ENCODE results near the gene COL5A1. TPM values are rescaled to one million over a fixed set of nuclear protein-coding genes. Genes with fewer than 3 reads are reported as not detected.

COL5A1 gene
- total RNA-seq, 5 donors from 2014 or later (not counting 1 experiment from before 2014, with no cell fraction given) = 0.18 to 2.3 (median 1.7) TPM

DNA sequence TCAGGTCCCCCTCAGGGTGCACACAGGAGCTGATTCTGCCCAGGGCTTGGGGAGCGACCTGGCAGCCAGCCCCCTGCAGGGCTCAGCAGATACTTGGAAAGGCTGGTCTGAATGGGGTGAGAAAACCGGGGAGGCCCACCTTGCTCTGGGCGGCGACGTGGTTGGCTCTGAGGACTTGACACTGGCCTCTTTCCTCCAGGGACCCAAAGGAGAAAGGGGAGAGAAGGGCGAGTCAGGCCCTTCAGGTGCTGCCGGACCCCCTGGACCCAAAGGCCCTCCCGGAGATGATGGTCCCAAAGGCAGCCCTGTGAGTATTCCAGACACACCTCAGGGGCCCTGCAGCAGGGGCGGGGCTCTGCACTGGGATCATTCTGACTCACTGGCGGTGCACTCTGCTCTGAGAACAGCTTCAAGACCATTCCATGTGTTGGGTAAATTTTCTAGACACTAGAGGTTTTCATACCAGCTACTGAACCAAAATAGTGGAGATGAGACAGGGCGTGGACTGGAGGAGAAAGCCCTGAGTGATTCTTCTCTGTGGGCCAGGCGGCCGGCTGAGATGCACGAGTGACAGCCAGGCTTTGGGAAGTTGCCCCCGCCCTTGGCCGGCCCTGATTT is 173.1 kb downstream of the COL5A1 start:
- DNase-seq (no peak), ATAC-seq (replicated peaks in 1 of 4) (no peak)
- Histone ChIP-seq H3K4me1 (ENCODE audit: control insufficient read depth in 1 of 2, extremely low read depth in 1 of 2, insufficient read depth in 2 of 2, low read length in 2 of 2) (no peaks in the 10 kb centered on the region), H3K27me3 (replicated peaks in 1 of 2; ENCODE audit: control insufficient read depth in 2 of 2, extremely low read depth in 1 of 2, insufficient read depth in 2 of 2, low read length in 1 of 2) (no peaks in the 10 kb centered on the region), H3K27ac (ENCODE audit: low read length) (no peak overlapping the region), H3K9me3 (no peaks in the 10 kb centered on the region), H3K36me3 (ENCODE audit: control insufficient read depth in 2 of 2, extremely low read depth in 1 of 2, insufficient read depth in 1 of 2, low read length in 1 of 2) (no peaks in the 10 kb centered on the region), H3K4me3 (ENCODE audit: control insufficient read depth in 1 of 2, extremely low read depth in 1 of 2, low read length in 1 of 2) (no peak overlapping the region)
- no peak overlapping the region for H3K4me3 Mint-ChIP-seq
- H3K27me3 Mint-ChIP-seq = no peaks in the 10 kb centered on the region
- H3K27ac Mint-ChIP-seq = no peak overlapping the region
- ChIA-PET CTCF (no interaction called here), POLR2A (no interaction called here)
- H3K9me3 Mint-ChIP-seq = no peaks in the 10 kb centered on the region
- 76% methylated on average over 15 of the region's 16 CpGs for WGBS (ENCODE audit: insufficient coverage)
- H3K36me3 Mint-ChIP-seq = no peaks in the 10 kb centered on the region
- H3K4me1 Mint-ChIP-seq = no peaks in the 10 kb centered on the region

DNA sequence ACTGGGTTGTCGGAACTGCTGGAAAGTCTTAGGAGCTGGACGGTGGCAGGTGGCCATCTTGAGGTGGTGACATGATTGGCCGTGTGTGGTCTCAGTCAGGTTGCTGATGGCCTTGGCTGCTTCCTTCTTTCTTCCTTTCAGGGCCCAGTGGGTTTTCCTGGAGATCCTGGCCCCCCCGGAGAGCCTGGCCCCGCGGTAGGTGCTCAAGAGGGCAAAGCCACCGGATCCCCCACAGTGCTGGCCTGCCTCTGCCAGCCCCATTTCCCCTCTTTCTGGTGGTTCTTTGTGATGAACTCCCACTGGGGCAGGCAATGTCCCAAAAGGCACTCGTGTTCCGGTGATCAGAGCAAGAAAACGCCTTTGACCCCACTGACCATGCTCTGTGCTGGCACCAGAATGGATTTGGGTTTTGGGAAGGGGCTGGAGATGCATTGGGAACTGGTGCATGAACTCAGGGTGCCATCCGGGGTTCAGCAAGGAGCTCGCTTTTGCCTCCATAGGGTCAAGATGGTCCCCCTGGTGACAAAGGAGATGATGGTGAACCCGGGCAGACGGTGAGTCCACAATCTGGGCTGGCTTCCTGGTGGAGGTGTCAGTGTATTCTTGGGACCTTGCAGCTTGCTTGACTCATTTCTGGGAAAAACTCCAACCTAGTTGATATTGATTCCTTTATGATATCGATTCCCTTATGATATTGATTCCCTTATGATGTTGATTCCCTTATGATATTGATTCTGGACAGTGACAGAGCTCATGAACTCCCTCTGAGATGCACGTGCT is 174.0 kb downstream of the COL5A1 start:
- POLR2A ChIA-PET = no interaction called here
- Histone ChIP-seq H3K27me3 (replicated peaks in 1 of 2; ENCODE audit: control insufficient read depth in 2 of 2, extremely low read depth in 1 of 2, insufficient read depth in 2 of 2, low read length in 1 of 2) (no peaks in the 10 kb centered on the region), H3K4me1 (ENCODE audit: control insufficient read depth in 1 of 2, extremely low read depth in 1 of 2, insufficient read depth in 2 of 2, low read length in 2 of 2) (no peaks in the 10 kb centered on the region), H3K36me3 (ENCODE audit: control insufficient read depth in 2 of 2, extremely low read depth in 1 of 2, insufficient read depth in 1 of 2, low read length in 1 of 2) (no peaks in the 10 kb centered on the region), H3K27ac (ENCODE audit: low read length) (no peak overlapping the region), H3K9me3 (no peaks in the 10 kb centered on the region), H3K4me3 (ENCODE audit: control insufficient read depth in 1 of 2, extremely low read depth in 1 of 2, low read length in 1 of 2) (no peak overlapping the region)
- no peak overlapping the region for H3K27ac Mint-ChIP-seq
- no peak for ATAC-seq (replicated peaks in 1 of 4)
- CTCF ChIA-PET = no interaction called here
- H3K36me3 Mint-ChIP-seq = no peaks in the 10 kb centered on the region
- WGBS (ENCODE audit: insufficient coverage) = 78% methylated on average over 12 of the region's 16 CpGs
- DNase-seq = no peak
- no peak overlapping the region for H3K4me3 Mint-ChIP-seq
- H3K9me3 Mint-ChIP-seq = no peaks in the 10 kb centered on the region
- no peaks in the 10 kb centered on the region for H3K4me1 Mint-ChIP-seq
- H3K27me3 Mint-ChIP-seq = no peaks in the 10 kb centered on the region

DNA sequence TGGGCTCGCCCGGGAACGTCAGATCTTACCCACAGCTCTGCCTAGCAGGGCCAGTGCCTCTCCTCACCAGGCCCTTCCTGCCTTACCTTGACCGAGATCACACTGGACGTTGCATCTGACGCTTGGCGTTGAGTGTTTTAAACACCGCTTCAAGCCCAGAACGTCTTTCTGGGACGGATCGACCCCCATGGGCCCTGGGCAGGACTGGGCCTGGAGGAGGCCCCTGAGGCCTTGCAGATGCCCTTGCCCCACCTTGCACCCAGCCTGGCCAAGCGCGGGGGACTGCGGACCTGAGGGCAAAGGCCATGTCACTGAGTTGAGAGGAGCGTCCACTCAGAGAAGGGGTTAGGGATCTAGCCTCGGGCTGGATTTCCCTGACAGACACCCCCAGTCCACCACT is 174.7 kb downstream of the COL5A1 start:
- Histone ChIP-seq H3K27me3 (replicated peaks in 1 of 2; ENCODE audit: control insufficient read depth in 2 of 2, extremely low read depth in 1 of 2, insufficient read depth in 2 of 2, low read length in 1 of 2) (no peaks in the 10 kb centered on the region), H3K4me3 (ENCODE audit: control insufficient read depth in 1 of 2, extremely low read depth in 1 of 2, low read length in 1 of 2) (no peak overlapping the region), H3K4me1 (ENCODE audit: control insufficient read depth in 1 of 2, extremely low read depth in 1 of 2, insufficient read depth in 2 of 2, low read length in 2 of 2) (no peaks in the 10 kb centered on the region), H3K9me3 (no peaks in the 10 kb centered on the region), H3K36me3 (ENCODE audit: control insufficient read depth in 2 of 2, extremely low read depth in 1 of 2, insufficient read depth in 1 of 2, low read length in 1 of 2) (no peaks in the 10 kb centered on the region), H3K27ac (ENCODE audit: low read length) (no peak overlapping the region)
- CTCF ChIA-PET = no interaction called here
- no peaks in the 10 kb centered on the region for H3K27me3 Mint-ChIP-seq
- no peaks in the 10 kb centered on the region for H3K36me3 Mint-ChIP-seq
- ATAC-seq (replicated peaks in 1 of 4) (no peak), DNase-seq (no peak)
- no peak overlapping the region for H3K27ac Mint-ChIP-seq
- H3K9me3 Mint-ChIP-seq = no peaks in the 10 kb centered on the region
- no peaks in the 10 kb centered on the region for H3K4me1 Mint-ChIP-seq
- 82% methylated on average over 14 of the region's 16 CpGs for WGBS (ENCODE audit: insufficient coverage)
- POLR2A ChIA-PET = no interaction called here
- H3K4me3 Mint-ChIP-seq = no peak overlapping the region

DNA sequence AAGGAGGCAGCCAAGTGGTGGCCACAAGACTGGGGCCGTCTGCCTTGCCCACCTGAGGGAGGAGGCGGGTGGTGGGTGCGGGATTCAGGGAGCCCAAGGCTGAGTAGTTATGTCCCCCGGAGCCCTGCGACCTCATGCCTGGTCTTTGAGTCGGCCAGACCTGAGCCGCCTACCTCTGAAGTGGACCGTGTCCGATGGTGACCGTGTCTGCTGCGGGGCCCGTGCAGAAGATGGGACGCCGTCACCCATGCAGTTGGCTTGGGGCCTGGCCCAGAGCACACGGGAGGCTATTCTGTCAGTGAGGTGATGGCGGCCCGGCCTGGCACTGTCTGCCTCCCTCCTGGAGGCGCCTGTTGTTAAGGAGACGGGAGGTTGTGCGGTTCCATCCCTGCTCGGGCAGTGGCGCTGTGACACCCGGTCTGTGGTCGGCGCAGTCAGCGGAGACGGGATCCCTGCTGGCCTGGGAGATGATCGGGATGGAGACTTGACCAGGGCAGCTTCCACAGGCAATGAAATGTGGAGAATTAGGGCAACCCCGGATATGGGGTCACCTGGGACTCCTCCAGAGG is 176.5 kb downstream of the COL5A1 start:
- no peaks in the 10 kb centered on the region for H3K9me3 Mint-ChIP-seq
- no peaks in the 10 kb centered on the region for H3K36me3 ChIP-seq (ENCODE audit: control insufficient read depth in 2 of 2, extremely low read depth in 1 of 2, insufficient read depth in 1 of 2, low read length in 1 of 2)

DNA sequence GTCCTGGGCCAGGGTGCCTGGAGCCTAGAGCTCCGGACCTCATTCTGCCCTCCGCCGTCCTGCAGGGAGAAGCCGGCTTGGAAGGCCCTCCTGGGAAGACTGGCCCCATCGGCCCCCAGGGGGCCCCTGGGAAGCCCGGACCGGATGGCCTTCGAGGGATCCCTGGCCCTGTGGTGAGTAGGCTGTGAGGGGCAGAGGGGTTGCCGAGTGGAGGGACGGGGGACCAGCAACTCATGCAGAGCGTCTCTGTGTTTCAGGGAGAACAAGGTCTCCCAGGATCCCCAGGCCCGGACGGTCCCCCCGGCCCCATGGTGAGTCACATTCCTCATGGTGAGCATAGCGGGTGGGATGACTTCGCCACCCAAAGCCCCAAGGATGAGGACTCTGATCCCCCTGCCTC is 177.0 kb downstream of the COL5A1 start:
- Mint-ChIP-seq H3K36me3 (no peaks in the 10 kb centered on the region), H3K27me3 (peaks cover 0 to 2% of the 10 kb centered on the region in 2 donors), H3K4me3 (no peak overlapping the region), H3K4me1 (no peaks in the 10 kb centered on the region), H3K9me3 (no peaks in the 10 kb centered on the region), H3K27ac (no peak overlapping the region)
- Histone ChIP-seq H3K27me3 (replicated peaks in 1 of 2; ENCODE audit: control insufficient read depth in 2 of 2, extremely low read depth in 1 of 2, insufficient read depth in 2 of 2, low read length in 1 of 2) (peaks cover 0 to 4% of the 10 kb centered on the region in 2 experiments), H3K27ac (ENCODE audit: low read length) (no peak overlapping the region), H3K9me3 (no peaks in the 10 kb centered on the region), H3K36me3 (ENCODE audit: control insufficient read depth in 2 of 2, extremely low read depth in 1 of 2, insufficient read depth in 1 of 2, low read length in 1 of 2) (no peaks in the 10 kb centered on the region), H3K4me1 (ENCODE audit: control insufficient read depth in 1 of 2, extremely low read depth in 1 of 2, insufficient read depth in 2 of 2, low read length in 2 of 2) (no peaks in the 10 kb centered on the region), H3K4me3 (ENCODE audit: control insufficient read depth in 1 of 2, extremely low read depth in 1 of 2, low read length in 1 of 2) (no peak overlapping the region)
- ATAC-seq (replicated peaks in 1 of 4) = no peak
- no peak for DNase-seq
- ChIA-PET POLR2A (no interaction called here), CTCF (no interaction called here)
- 97% methylated on average over 16 of the region's 16 CpGs for WGBS (ENCODE audit: insufficient coverage)

More for the DNA sequence above, 176.5 kb downstream of the COL5A1 start:
- no peak for ATAC-seq (replicated peaks in 1 of 4)
- H3K9me3 ChIP-seq = no peaks in the 10 kb centered on the region
- no peak overlapping the region for H3K27ac ChIP-seq (ENCODE audit: low read length)
- Mint-ChIP-seq H3K27me3 (peaks cover 0 to 1% of the 10 kb centered on the region in 2 donors), H3K4me1 (no peaks in the 10 kb centered on the region), H3K4me3 (no peak overlapping the region), H3K27ac (no peak overlapping the region), H3K36me3 (no peaks in the 10 kb centered on the region)
- no peaks in the 10 kb centered on the region for H3K4me1 ChIP-seq (ENCODE audit: control insufficient read depth in 1 of 2, extremely low read depth in 1 of 2, insufficient read depth in 2 of 2, low read length in 2 of 2)
- WGBS (ENCODE audit: insufficient coverage) = 93% methylated on average over 29 of the region's 29 CpGs
- DNase-seq = no peak
- ChIA-PET CTCF (no interaction called here), POLR2A (no interaction called here)
- H3K4me3 ChIP-seq (ENCODE audit: control insufficient read depth in 1 of 2, extremely low read depth in 1 of 2, low read length in 1 of 2) = no peak overlapping the region
- H3K27me3 ChIP-seq (replicated peaks in 1 of 2; ENCODE audit: control insufficient read depth in 2 of 2, extremely low read depth in 1 of 2, insufficient read depth in 2 of 2, low read length in 1 of 2) = peaks cover 0 to 4% of the 10 kb centered on the region in 2 experiments

DNA sequence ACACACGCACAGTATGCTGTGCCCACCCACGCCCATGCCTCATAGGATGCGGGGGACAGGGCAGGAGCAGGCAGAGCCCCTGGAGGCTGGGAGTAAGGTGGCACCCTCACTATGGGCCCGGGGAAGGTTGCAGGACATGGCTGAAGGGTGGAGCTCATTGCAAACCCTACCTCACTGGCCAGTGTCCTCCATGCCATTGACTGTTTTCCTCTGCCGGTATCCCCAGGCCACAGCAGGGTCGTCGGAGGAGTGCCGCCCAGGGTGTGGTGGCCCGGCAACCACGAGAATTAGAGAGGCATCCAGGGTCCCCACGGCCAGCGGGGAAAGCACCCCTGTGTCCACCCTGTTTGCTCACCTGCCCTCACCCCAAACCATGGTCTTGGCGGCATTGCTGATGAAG is 179.3 kb downstream of the COL5A1 start:
- Histone ChIP-seq H3K27me3 (replicated peaks in 1 of 2; ENCODE audit: control insufficient read depth in 2 of 2, extremely low read depth in 1 of 2, insufficient read depth in 2 of 2, low read length in 1 of 2) (peaks cover 0 to 4% of the 10 kb centered on the region in 2 experiments), H3K4me3 (ENCODE audit: control insufficient read depth in 1 of 2, extremely low read depth in 1 of 2, low read length in 1 of 2) (no peak overlapping the region), H3K9me3 (no peaks in the 10 kb centered on the region), H3K4me1 (ENCODE audit: control insufficient read depth in 1 of 2, extremely low read depth in 1 of 2, insufficient read depth in 2 of 2, low read length in 2 of 2) (no peaks in the 10 kb centered on the region), H3K36me3 (ENCODE audit: control insufficient read depth in 2 of 2, extremely low read depth in 1 of 2, insufficient read depth in 1 of 2, low read length in 1 of 2) (no peaks in the 10 kb centered on the region), H3K27ac (ENCODE audit: low read length) (no peak overlapping the region)
- ChIA-PET CTCF (no interaction called here), POLR2A (no interaction called here)
- no peaks in the 10 kb centered on the region for H3K4me1 Mint-ChIP-seq
- H3K36me3 Mint-ChIP-seq = no peaks in the 10 kb centered on the region
- no peaks in the 10 kb centered on the region for H3K9me3 Mint-ChIP-seq
- H3K27me3 Mint-ChIP-seq = peaks cover 0 to 2% of the 10 kb centered on the region in 2 donors
- DNase-seq (no peak), ATAC-seq (replicated peaks in 1 of 4) (no peak)
- 92% methylated on average over 7 of the region's 13 CpGs for WGBS (ENCODE audit: insufficient coverage)
- no peak overlapping the region for H3K27ac Mint-ChIP-seq
- no peak overlapping the region for H3K4me3 Mint-ChIP-seq

All from T-cell (primary cell).